Measurements from ENCODE around the gene TXNDC12.

Gene TXNDC12

GRCh38 chr1:52057255-52057654 is 2.3 kb upstream of the TXNDC12 start:
- TF ChIP-seq FOXM1 (IDR thresholded peaks at IDR 0.05; ENCODE audit: borderline replicate concordance) (no peak), PKNOX1 (IDR thresholded peaks at IDR 0.05) (no peak), LEF1 (IDR thresholded peaks at IDR 0.05; ENCODE audit: borderline replicate concordance) (no peak), CTBP1 (IDR thresholded peaks at IDR 0.05; ENCODE audit: borderline replicate concordance) (no peak)
- ChIA-PET CTCF (no interaction called here), POLR2A (interaction anchor here (1.9 to 4.0 kb wide), 3 partner anchors 13 to 24 kb away, joined by 6 to 64 read pairs (median 10); partner anchors contain the start of gene KTI12)
- no peak for DNase-seq (ENCODE audit: extremely low spot score)

- ChIA-PET CTCF (no interaction called here), POLR2A (interaction anchor here (0.8 to 4.0 kb wide), 6 partner anchors 13 to 179 kb away, joined by 3 to 64 read pairs (median 6); partner anchors contain the start of gene KTI12)
- TF ChIP-seq NFRKB (IDR thresholded peaks at IDR 0.05) (no peak), SP1 (IDR thresholded peaks at IDR 0.05) (no peak), FOXK2 (IDR thresholded peaks at IDR 0.05) (no peak), CTBP1 (IDR thresholded peaks at IDR 0.05; ENCODE audit: borderline replicate concordance) (no peak), PKNOX1 (IDR thresholded peaks at IDR 0.05) (no peak), TARDBP (IDR thresholded peaks at IDR 0.05) (no peak), HDGF (IDR thresholded peaks at IDR 0.05; ENCODE audit: borderline replicate concordance) (no peak), LEF1 (IDR thresholded peaks at IDR 0.05; ENCODE audit: borderline replicate concordance) (no peak), BHLHE40 (IDR thresholded peaks at IDR 0.05; ENCODE audit: borderline replicate concordance) (no peak), L3MBTL2 (conservative IDR thresholded peaks at IDR 0.05) (no peak), SUZ12 (IDR thresholded peaks at IDR 0.05) (no peak), FOXM1 (IDR thresholded peaks at IDR 0.05; ENCODE audit: borderline replicate concordance) (no peak), ELF4 (IDR thresholded peaks at IDR 0.05) (no peak), FOXA1 (IDR thresholded peaks at IDR 0.05) (no peak), ARNT (IDR thresholded peaks at IDR 0.05) (no peak)
- no peak for DNase-seq (ENCODE audit: extremely low spot score)
These were observed 1.9 kb upstream of the TXNDC12 start for GRCh38 chr1:52056937-52057231.

GRCh38 chr1:52056163-52056936 is 1.4 kb upstream of the TXNDC12 start, which contains the start of gene BTF3L4:
BTF3L4 (plus strand) TSS chr1:52056295; CDS start chr1:52059848, 3,553 bp downstream.
- TF ChIP-seq FOXK2 (IDR thresholded peaks at IDR 0.05) (no peak), SUZ12 (IDR thresholded peaks at IDR 0.05) (no peak), ZNF384 (IDR thresholded peaks at IDR 0.05) (no peak), ELF4 (IDR thresholded peaks at IDR 0.05) (peak; percentile 24; the same call in 1 of the 2 replicates), CTBP1 (IDR thresholded peaks at IDR 0.05; ENCODE audit: borderline replicate concordance) (no peak), SP1 (IDR thresholded peaks at IDR 0.05) (no peak), NFRKB (IDR thresholded peaks at IDR 0.05) (no peak), PKNOX1 (IDR thresholded peaks at IDR 0.05) (no peak), FOXA1 (IDR thresholded peaks at IDR 0.05) (no peak), TARDBP (IDR thresholded peaks at IDR 0.05) (no peak), HDGF (IDR thresholded peaks at IDR 0.05; ENCODE audit: borderline replicate concordance) (no peak), FOXM1 (IDR thresholded peaks at IDR 0.05; ENCODE audit: borderline replicate concordance) (no peak), L3MBTL2 (conservative IDR thresholded peaks at IDR 0.05) (peak; percentile 72)
- ChIA-PET POLR2A (interaction anchor here (0.6 to 4.0 kb wide), 21 partner anchors 8 to 497 kb away, joined by 3 to 64 read pairs (median 5); partner anchors contain the start of genes CC2D1B, KTI12 and TUT4), CTCF (no interaction called here)
- peak; percentile 90 for DNase-seq (ENCODE audit: extremely low spot score)

- ChIA-PET CTCF (no interaction called here), POLR2A (interaction anchor here (0.6 to 4.0 kb wide), 21 partner anchors 9 to 497 kb away, joined by 3 to 64 read pairs (median 5); partner anchors contain the start of genes CC2D1B, KTI12 and TUT4)
- DNase-seq (ENCODE audit: extremely low spot score): no peak
- TF ChIP-seq CTBP1 (IDR thresholded peaks at IDR 0.05; ENCODE audit: borderline replicate concordance) (0 out of 2 replicates have a peak, but pooled peaks have one; percentile 21), SUZ12 (IDR thresholded peaks at IDR 0.05) (no peak), ELF4 (IDR thresholded peaks at IDR 0.05) (no peak), ARNT (IDR thresholded peaks at IDR 0.05) (no peak), TARDBP (IDR thresholded peaks at IDR 0.05) (no peak)
These were observed 823 bp upstream of the TXNDC12 start for GRCh38 chr1:52055866-52056162.

- DNase-seq (ENCODE audit: extremely low spot score): peak; percentile 9
- TF ChIP-seq BHLHE40 (IDR thresholded peaks at IDR 0.05; ENCODE audit: borderline replicate concordance): no peak
- no peak for TF ChIP-seq HDGF (IDR thresholded peaks at IDR 0.05; ENCODE audit: borderline replicate concordance)
- no peak for TF ChIP-seq ZNF384 (IDR thresholded peaks at IDR 0.05)
- no peak for TF ChIP-seq FOXM1 (IDR thresholded peaks at IDR 0.05; ENCODE audit: borderline replicate concordance)
- no peak for TF ChIP-seq NFRKB (IDR thresholded peaks at IDR 0.05)
- no peak for TF ChIP-seq ARNT (IDR thresholded peaks at IDR 0.05)
- no peak; the same call in 1 of the 2 replicates for TF ChIP-seq L3MBTL2 (conservative IDR thresholded peaks at IDR 0.05)
- no peak for TF ChIP-seq LEF1 (IDR thresholded peaks at IDR 0.05; ENCODE audit: borderline replicate concordance)
- TF ChIP-seq FOXA1 (IDR thresholded peaks at IDR 0.05): no peak
- TF ChIP-seq CTBP1 (IDR thresholded peaks at IDR 0.05; ENCODE audit: borderline replicate concordance): no peak
- no peak for TF ChIP-seq SUZ12 (IDR thresholded peaks at IDR 0.05)
- no peak for TF ChIP-seq PKNOX1 (IDR thresholded peaks at IDR 0.05)
- TF ChIP-seq SP1 (IDR thresholded peaks at IDR 0.05): no peak
- no peak for TF ChIP-seq TARDBP (IDR thresholded peaks at IDR 0.05)
- TF ChIP-seq FOXK2 (IDR thresholded peaks at IDR 0.05): no peak
- TF ChIP-seq ELF4 (IDR thresholded peaks at IDR 0.05): no peak
- ChIA-PET POLR2A (interaction anchor here (0.6 to 4.0 kb wide), 26 partner anchors 9 to 498 kb away, joined by 3 to 64 read pairs (median 4); partner anchors contain the start of genes CC2D1B, KTI12 and TUT4), CTCF (interaction anchor here (0.6 kb wide), 1 partner anchor 22 kb away, joined by 3 read pairs; no protein-coding TSS in a partner anchor)
These were observed 410 bp downstream of the TXNDC12 start for GRCh38 chr1:52054496-52055065.

All from HEK293T (cell line).